Heart left ventricle (tissue), 13 donors: ENCODE measurements around the gene FUT2.

Source experiments
- CTCF ChIP-seq, 12 donors: fragments of 200-600 bp; sonication (generic) in 4 of 12; IDR thresholded peaks; one replicate each; pipeline versions ENCODE4 v1.5.0 to v1.8.0; 2018 to 2022; ENCODE audit warnings: antibody characterized with exemption in 12 of 12, mild to moderate bottlenecking in 5 of 12
- POLR2A ChIP-seq, 2 donors: fragments of 450-650 bp; IDR thresholded peaks; one replicate each; pipeline ENCODE4 v1.6.1; 2017; ENCODE audit warnings: antibody characterized with exemption in 2 of 2, mild to moderate bottlenecking in 2 of 2, moderate library complexity in 2 of 2
- donor health status: ischemic (EF 13 %, LVEDD 7.1; RV severe dilation, severe dysfunction).
- donor health status: DM: no; HTN: yes; CAD: no.
- donor health status: DM: no; HTN: no; CAD: no.
- donor health status: ischemic (EF 25% LVEDD 6.9; RV normal size, moderate dysfunction).
- donor health status: ischemic (EF 25% LVEDD 5.7; RV mildly dilated, moderate dysfunction).
- donor health status: ischemic (EF 35%, LVEDD 5.7; RV mildly dilated, moderate dysfunction).
- donor health status: nonischemic (EF 11% LVEDD 7.7; RV severe dilation, severe dysfunction).
- donor health status: DM: yes; HTN: yes; CAD: no.
- donor health status: PGD.
- donor health status: ischemic (EF 29% LVEDD 5.4; RV normal size, mild dysfunction).
- donor health status: nonischemic (EF 23%, LVEDD 6.1; RV moderate dilation, normal function).

GRCh38 chr19:48713864-48714755 is 18.3 kb downstream of the FUT2 start:
- TF ChIP-seq CTCF (IDR thresholded peaks at IDR 0.05) (peak in 1 of 12 donors; percentile 16), POLR2A (IDR thresholded peaks at IDR 0.05) (peak in 1 of 2 donors; percentile 50)
